ENCODE results near the gene FILIP1L.

FILIP1L gene

GRCh38 chr3:100114413-100115030 is at the start of gene FILIP1L:
Gene FILIP1L, minus strand, starts transcription at chr3:100114501.
- no peak for DNase-seq (ENCODE audit: low read depth in 1 of 2, low spot score in 1 of 2)

GRCh38 chr3:100163787-100164186 is 49.5 kb upstream of the FILIP1L start:
- no peak for DNase-seq (ENCODE audit: low read depth in 1 of 2, low spot score in 1 of 2)

GRCh38 chr3:100160521-100160920 is 46.2 kb upstream of the FILIP1L start:
- no peak for DNase-seq (ENCODE audit: low read depth in 1 of 2, low spot score in 1 of 2)

- DNase-seq (ENCODE audit: low read depth in 1 of 2, low spot score in 1 of 2), result no peak
Measured at GRCh38 chr3:100159331-100160153, 45.2 kb upstream of the FILIP1L start.

GRCh38 chr3:100158918-100159330 is 44.6 kb upstream of the FILIP1L start:
- DNase-seq (ENCODE audit: low read depth in 1 of 2, low spot score in 1 of 2), result no peak

GRCh38 chr3:100157685-100158084 is 43.4 kb upstream of the FILIP1L start:
- no peak for DNase-seq (ENCODE audit: low read depth in 1 of 2, low spot score in 1 of 2)

- no peak for DNase-seq (ENCODE audit: low read depth in 1 of 2, low spot score in 1 of 2)
Measured at GRCh38 chr3:100155590-100155989, 41.3 kb upstream of the FILIP1L start.

GRCh38 chr3:100155128-100155527 is 40.8 kb upstream of the FILIP1L start:
- no peak for DNase-seq (ENCODE audit: low read depth in 1 of 2, low spot score in 1 of 2)

GRCh38 chr3:100154171-100154570 is 39.9 kb upstream of the FILIP1L start:
- DNase-seq (ENCODE audit: low read depth in 1 of 2, low spot score in 1 of 2), result no peak

GRCh38 chr3:100151024-100151707 is 36.9 kb upstream of the FILIP1L start:
- DNase-seq (ENCODE audit: low read depth in 1 of 2, low spot score in 1 of 2), result no peak

GRCh38 chr3:100150473-100150872 is 36.2 kb upstream of the FILIP1L start:
- DNase-seq (ENCODE audit: low read depth in 1 of 2, low spot score in 1 of 2), result no peak

- no peak for DNase-seq (ENCODE audit: low read depth in 1 of 2, low spot score in 1 of 2)
Measured at GRCh38 chr3:100149713-100150415, 35.6 kb upstream of the FILIP1L start.

- DNase-seq (ENCODE audit: low read depth in 1 of 2, low spot score in 1 of 2), result no peak
Measured at GRCh38 chr3:100149130-100149529, 34.8 kb upstream of the FILIP1L start.

- no peak for DNase-seq (ENCODE audit: low read depth in 1 of 2, low spot score in 1 of 2)
Measured at GRCh38 chr3:100144255-100144866, 30.1 kb upstream of the FILIP1L start.

- DNase-seq (ENCODE audit: low read depth in 1 of 2, low spot score in 1 of 2), result no peak
Measured at GRCh38 chr3:100141586-100141985, 27.3 kb upstream of the FILIP1L start.

- no peak for DNase-seq (ENCODE audit: low read depth in 1 of 2, low spot score in 1 of 2)
Measured at GRCh38 chr3:100140976-100141375, 26.7 kb upstream of the FILIP1L start.

GRCh38 chr3:100136921-100137320 is 22.6 kb upstream of the FILIP1L start:
- DNase-seq (ENCODE audit: low read depth in 1 of 2, low spot score in 1 of 2), result no peak

GRCh38 chr3:100131241-100131640 is 16.9 kb upstream of the FILIP1L start:
- no peak for DNase-seq (ENCODE audit: low read depth in 1 of 2, low spot score in 1 of 2)

GRCh38 chr3:100129941-100130340 is 15.6 kb upstream of the FILIP1L start:
- no peak for DNase-seq (ENCODE audit: low read depth in 1 of 2, low spot score in 1 of 2)

GRCh38 chr3:100128565-100128964 is 14.3 kb upstream of the FILIP1L start:
- no peak for DNase-seq (ENCODE audit: low read depth in 1 of 2, low spot score in 1 of 2)

- no peak for DNase-seq (ENCODE audit: low read depth in 1 of 2, low spot score in 1 of 2)
Measured at GRCh38 chr3:100127792-100128191, 13.5 kb upstream of the FILIP1L start.

Measured in stimulated activated CD4-positive, alpha-beta T cell treated with anti-CD3 and anti-CD28 coated beads, Interleukin-15, amount 100 ng/mL, for 1 hour (primary cell).